Measurements from ENCODE around the gene AGBL1. TPM values are rescaled to one million over a fixed set of nuclear protein-coding genes. Genes with fewer than 3 reads are reported as not detected.
A peak's percentile ranks its signal among the peaks of the same experiment; 100 is the strongest.

Gene AGBL1
- total RNA-seq, 1 experiment from 2014 or later = not detected

DNA sequence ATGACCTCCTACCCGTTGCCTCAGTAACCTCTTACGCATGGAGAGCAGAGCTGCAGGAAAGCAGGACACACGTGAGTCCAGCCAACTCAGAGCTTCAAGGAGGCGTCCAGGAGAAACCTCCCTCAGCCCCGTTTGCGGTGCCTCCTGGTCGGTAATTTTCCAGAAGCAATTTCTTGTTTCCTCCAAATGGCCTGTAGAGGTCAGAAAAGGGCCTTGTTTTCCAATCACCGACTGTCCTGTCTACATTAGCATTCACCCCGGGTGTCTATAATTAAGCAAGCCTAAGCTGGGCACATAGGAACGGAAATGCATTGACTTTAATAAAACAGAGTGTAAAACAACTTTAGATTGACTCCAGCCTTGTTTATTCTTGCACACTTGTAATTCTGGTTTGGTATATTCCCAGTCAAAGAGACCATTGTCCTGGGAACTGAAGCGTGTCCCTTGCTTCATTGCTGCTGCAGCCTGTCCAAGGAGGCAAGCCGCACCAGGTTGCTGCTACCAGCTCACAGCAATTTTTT lies 836.2 kb downstream of the AGBL1 start:
- Mint-ChIP-seq H3K9me3 (no peaks in the 10 kb centered on the region; a peak in 1 of 5 replicates), H3K4me1 (peaks cover 15 to 16% of the 10 kb centered on the region in 2 experiments), H3K4me3 (no peak overlapping the region), H3K27me3 (ENCODE audit: low read depth) (no peaks in the 10 kb centered on the region), H3K36me3 (ENCODE audit: insufficient read depth in 1 of 3, low read depth in 3 of 3) (no peaks in the 10 kb centered on the region; a peak in 1 of 7 replicates), H3K27ac (no peak overlapping the region)
- H3T11ph ChIP-seq (ENCODE audit: low read length) = no peak overlapping the region
- H2AK5ac ChIP-seq (ENCODE audit: insufficient read length, low read length) = no peak overlapping the region
- no peak overlapping the region for H3K4ac ChIP-seq (ENCODE audit: low read depth, low read length)
- no peak overlapping the region for H2BK5ac ChIP-seq (ENCODE audit: insufficient read length, low read length)
- no peak overlapping the region for H3K23ac ChIP-seq (ENCODE audit: insufficient read length, low read depth, low read length)
- no peaks in the 10 kb centered on the region for H3K79me2 ChIP-seq (ENCODE audit: insufficient read depth, low read length)
- no peak overlapping the region for H2BK12ac ChIP-seq (ENCODE audit: insufficient read length, low read depth, low read length)
- H4K20me1 ChIP-seq (ENCODE audit: control insufficient read depth, insufficient read depth, insufficient read length) = no peaks in the 10 kb centered on the region
- peaks cover 11% of the 10 kb centered on the region; the same call in 1 of the 2 replicates for H3K4me1 ChIP-seq (ENCODE audit: insufficient read depth, low read length)
- H4K5ac ChIP-seq (ENCODE audit: insufficient read length, low read depth, low read length) = no peak overlapping the region
- H3K14ac ChIP-seq (ENCODE audit: insufficient read depth, low read length) = peak overlapping the region; percentile 17; the same call in 1 of the 2 replicates
- TF ChIP-seq, protein P1, sequence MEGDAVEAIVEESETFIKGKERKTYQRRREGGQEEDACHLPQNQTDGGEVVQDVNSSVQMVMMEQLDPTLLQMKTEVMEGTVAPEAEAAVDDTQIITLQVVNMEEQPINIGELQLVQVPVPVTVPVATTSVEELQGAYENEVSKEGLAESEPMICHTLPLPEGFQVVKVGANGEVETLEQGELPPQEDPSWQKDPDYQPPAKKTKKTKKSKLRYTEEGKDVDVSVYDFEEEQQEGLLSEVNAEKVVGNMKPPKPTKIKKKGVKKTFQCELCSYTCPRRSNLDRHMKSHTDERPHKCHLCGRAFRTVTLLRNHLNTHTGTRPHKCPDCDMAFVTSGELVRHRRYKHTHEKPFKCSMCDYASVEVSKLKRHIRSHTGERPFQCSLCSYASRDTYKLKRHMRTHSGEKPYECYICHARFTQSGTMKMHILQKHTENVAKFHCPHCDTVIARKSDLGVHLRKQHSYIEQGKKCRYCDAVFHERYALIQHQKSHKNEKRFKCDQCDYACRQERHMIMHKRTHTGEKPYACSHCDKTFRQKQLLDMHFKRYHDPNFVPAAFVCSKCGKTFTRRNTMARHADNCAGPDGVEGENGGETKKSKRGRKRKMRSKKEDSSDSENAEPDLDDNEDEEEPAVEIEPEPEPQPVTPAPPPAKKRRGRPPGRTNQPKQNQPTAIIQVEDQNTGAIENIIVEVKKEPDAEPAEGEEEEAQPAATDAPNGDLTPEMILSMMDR (conservative IDR thresholded peaks at IDR 0.05) = peak; percentile 72
- no peak overlapping the region for H3K18ac ChIP-seq (ENCODE audit: insufficient read length, low read depth, low read length)
- H3K79me1 ChIP-seq (ENCODE audit: insufficient read depth, low read depth, low read length, poor library complexity, severe bottlenecking) = no peaks in the 10 kb centered on the region
- no peak overlapping the region for H3K27ac ChIP-seq (ENCODE audit: insufficient read length, low read depth, low read length)
- H3K56ac ChIP-seq (ENCODE audit: insufficient read length, low read depth, low read length) = no peak overlapping the region
- no peak overlapping the region for H2BK15ac ChIP-seq (ENCODE audit: low read depth, low read length)
- H3K27me3 ChIP-seq (ENCODE audit: insufficient read depth, low read length) = no peaks in the 10 kb centered on the region
- no peak overlapping the region for H3K4me2 ChIP-seq (ENCODE audit: insufficient read depth, insufficient read length, low read length)
- WGBS (ENCODE audit: extremely low coverage, insufficient read length, low lambda C conversion rate) = no CpG with 5 or more reads among the region's 12 CpGs
- no peak overlapping the region for H3K9ac ChIP-seq (ENCODE audit: extremely low read depth, insufficient read length, low read length)
- H2AFZ ChIP-seq (ENCODE audit: low read length) = no peak overlapping the region
- DNase-seq = peak; percentile 55
- H3K9me3 ChIP-seq (ENCODE audit: control insufficient read depth, low read depth, low read length) = no peaks in the 10 kb centered on the region
- no peak overlapping the region for H4K8ac ChIP-seq (replicated peaks; ENCODE audit: insufficient read length, low read depth, low read length)
- H2BK20ac ChIP-seq (ENCODE audit: low read depth, low read length, poor library complexity, severe bottlenecking) = no peak overlapping the region
- H4K91ac ChIP-seq (ENCODE audit: insufficient read length, low read depth, low read length) = no peak overlapping the region
- H3K23me2 ChIP-seq (ENCODE audit: insufficient read length, low read depth, low read length, poor library complexity, severe bottlenecking) = no peaks in the 10 kb centered on the region
- no peak overlapping the region for H2BK120ac ChIP-seq (ENCODE audit: low read depth, low read length, poor library complexity, severe bottlenecking)

Measured in H9 (cell line).